ENCODE results near the gene CNTNAP2.

DNA sequence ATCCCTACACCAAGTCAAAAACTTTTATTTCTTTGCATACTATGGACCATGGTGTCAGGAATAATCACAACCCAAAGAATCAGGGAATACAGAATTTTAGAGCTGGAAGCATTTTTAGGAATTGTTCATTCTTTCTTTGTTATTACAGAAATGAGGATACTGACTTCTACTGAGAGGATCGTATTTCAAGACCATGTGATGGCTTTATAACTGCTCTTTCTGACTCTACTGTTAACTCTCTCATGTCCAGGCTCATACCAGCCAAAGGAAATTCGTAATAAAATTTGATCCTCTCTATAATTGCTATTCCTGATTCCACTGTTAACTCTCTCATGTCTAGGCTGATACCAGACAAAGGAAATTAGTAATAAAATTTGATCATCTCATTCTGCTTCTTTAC, 1423.1 kb downstream of the CNTNAP2 start:
- TF ChIP-seq FOXA1 (IDR thresholded peaks at IDR 0.05) (no peak), BHLHE40 (IDR thresholded peaks at IDR 0.05; ENCODE audit: borderline replicate concordance) (no peak), TARDBP (IDR thresholded peaks at IDR 0.05) (no peak), SP1 (IDR thresholded peaks at IDR 0.05) (no peak)
